Measurements from ENCODE around the gene MXRA8.

The MXRA8 gene

GRCh38 chr1:1304331-1305299, 53.7 kb downstream of the MXRA8 start:
- in situ Hi-C loops (cut with MboI; ENCODE audit: low pct_unique_long_range_greater_than_20kb, low sequenced_read_pairs) = no loop called here
- no peak for DNase-seq

GRCh38 chr1:1303736-1304135, 54.6 kb downstream of the MXRA8 start:
- in situ Hi-C loops (cut with MboI; ENCODE audit: low pct_unique_long_range_greater_than_20kb, low sequenced_read_pairs) = no loop called here
- DNase-seq = no peak

GRCh38 chr1:1302951-1303509, 55.3 kb downstream of the MXRA8 start:
- no peak for DNase-seq
- in situ Hi-C loops (cut with MboI; ENCODE audit: low pct_unique_long_range_greater_than_20kb, low sequenced_read_pairs) = no loop called here

Measured in KBM-7 (cell line).